Osteoblast (primary cell): Measurements from ENCODE around the gene CFAP251. TPM values are rescaled to one million over a fixed set of nuclear protein-coding genes. Genes with fewer than 3 reads are reported as not detected.

Source experiments
- DNase-seq: peaks from one replicate; pipeline ENCODE4 v3.0.0; 2011; ENCODE audit warnings: low spot score, mixed read lengths; ENCODE audit not compliant: insufficient read length; ENCODE audit errors: missing footprints
- H2AFZ ChIP-seq: 2 replicates; pipeline ENCODE4 v1.6.0; 2011; ENCODE audit warnings: mild to moderate bottlenecking, low read length
- H3K27ac ChIP-seq: 2 replicates; pipeline ENCODE4 v1.5.1; 2011; ENCODE audit warnings: mild to moderate bottlenecking, low read depth, low read length, moderate library complexity
- H3K27me3 ChIP-seq: 2 replicates; pipeline ENCODE4 v1.6.0; 2012; ENCODE audit warnings: mild to moderate bottlenecking, control low read depth, inconsistent platforms, low read length, moderate library complexity; ENCODE audit not compliant: insufficient read depth
- H3K36me3 ChIP-seq: 2 replicates; pipeline ENCODE4 v1.5.1; 2011; ENCODE audit warnings: mild to moderate bottlenecking, low read length, control low read depth, moderate library complexity; ENCODE audit not compliant: insufficient read depth
- H3K4me1 ChIP-seq: 2 replicates; pipeline ENCODE4 v1.5.1; 2011; ENCODE audit warnings: mild to moderate bottlenecking, low read length, control low read depth, moderate library complexity; ENCODE audit not compliant: insufficient read depth
- H3K4me2 ChIP-seq: 2 replicates; pipeline ENCODE4 v1.6.0; 2011; ENCODE audit warnings: mild to moderate bottlenecking, low read length; ENCODE audit not compliant: insufficient read depth
- H3K4me3 ChIP-seq: fragments of 200-600 bp; sonication (generic); 3 replicates; pipeline ENCODE4 v1.5.1; 2012; ENCODE audit warnings: mild to moderate bottlenecking, low read length, inconsistent platforms; ENCODE audit not compliant: insufficient read depth
- H3K79me2 ChIP-seq: 2 replicates; pipeline ENCODE4 v1.6.0; 2012; ENCODE audit warnings: mild to moderate bottlenecking, low read length, control low read depth, inconsistent platforms; ENCODE audit not compliant: insufficient read depth
- H3K9me3 ChIP-seq: 2 replicates; pipeline ENCODE4 v1.5.1; 2011; ENCODE audit warnings: low read depth, low read length, control low read depth
- H4K20me1 ChIP-seq: 2 replicates; pipeline ENCODE4 v1.6.0; 2012; ENCODE audit warnings: mild to moderate bottlenecking, low read length, control low read depth; ENCODE audit not compliant: insufficient read depth
- total RNA-seq: library from RNA; depleted of rRNA; stranded (reverse); fragments of >200 nt; gene quantifications from 2 replicates; pipeline ENCODE4 v1.2.3, GENCODE V29; 2012
- TF ChIP-seq, protein P1 (sequence below): IDR thresholded peaks from 2 replicates; pipeline ENCODE4 v1.5.1; 2011; ENCODE audit warnings: mild to moderate bottlenecking, low read depth, low read length, moderate library complexity; ENCODE audit errors: extremely low read depth

The CFAP251 gene
- total RNA-seq, 1 donor: 4.3 TPM

DNA sequence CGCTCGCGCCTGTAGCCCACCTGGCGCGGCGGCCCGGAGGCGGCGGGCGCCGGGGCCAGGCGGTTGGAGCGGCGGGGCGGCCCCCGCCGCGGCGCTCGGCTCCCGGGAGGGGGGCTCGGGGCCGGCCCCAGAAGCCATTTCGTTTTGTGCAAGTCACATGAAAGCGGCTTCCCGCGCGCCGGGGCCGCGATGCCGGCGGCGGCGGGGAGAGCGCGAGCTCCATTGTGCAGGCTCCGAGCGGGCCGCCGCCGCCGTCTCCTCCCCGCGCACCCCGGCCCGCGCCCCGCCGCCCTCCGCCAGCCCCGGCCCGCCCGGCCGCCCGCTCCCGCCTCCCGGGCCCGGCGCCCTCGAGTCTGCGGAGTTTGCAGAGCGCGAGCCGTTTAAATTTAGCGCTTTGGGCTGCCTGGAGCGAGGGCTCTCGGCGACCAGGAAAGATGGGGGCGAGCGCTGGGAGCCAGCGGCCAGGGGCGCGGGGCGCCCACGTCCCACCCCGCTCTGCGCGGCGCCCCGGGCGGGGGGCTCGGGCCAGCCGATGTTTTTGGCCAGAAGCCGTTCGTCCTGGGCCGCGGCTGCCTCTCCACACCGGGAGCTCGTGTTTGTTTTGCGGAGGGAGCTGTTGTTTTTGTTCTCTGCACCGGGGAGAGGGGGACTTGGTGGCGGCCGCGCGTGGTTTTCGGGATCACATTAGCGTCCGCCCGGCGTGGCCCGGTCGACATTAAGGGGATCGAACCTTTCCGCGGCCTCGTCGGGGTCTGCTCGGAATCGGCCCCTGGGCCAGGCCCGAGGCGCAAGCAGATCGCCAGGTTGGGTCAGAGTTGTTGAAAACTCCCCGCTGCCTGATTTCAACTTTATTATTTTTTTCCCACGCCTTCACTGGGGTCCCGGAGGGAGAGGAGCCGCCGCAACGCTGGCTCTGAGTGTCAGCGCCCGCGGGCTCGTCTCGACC, 104.3 kb downstream of the CFAP251 start:
- no peaks in the 10 kb centered on the region for H3K36me3 ChIP-seq
- H3K27ac ChIP-seq: peak overlapping the region; percentile 76
- no peaks in the 10 kb centered on the region for H3K27me3 ChIP-seq
- peak overlapping the region; percentile 90 for H2AFZ ChIP-seq
- peaks cover 18% of the 10 kb centered on the region for H3K4me1 ChIP-seq
- H3K4me3 ChIP-seq: peak overlapping the region; percentile 82
- H3K9me3 ChIP-seq: no peaks in the 10 kb centered on the region
- peak; percentile 95 for DNase-seq
- TF ChIP-seq, protein P1, sequence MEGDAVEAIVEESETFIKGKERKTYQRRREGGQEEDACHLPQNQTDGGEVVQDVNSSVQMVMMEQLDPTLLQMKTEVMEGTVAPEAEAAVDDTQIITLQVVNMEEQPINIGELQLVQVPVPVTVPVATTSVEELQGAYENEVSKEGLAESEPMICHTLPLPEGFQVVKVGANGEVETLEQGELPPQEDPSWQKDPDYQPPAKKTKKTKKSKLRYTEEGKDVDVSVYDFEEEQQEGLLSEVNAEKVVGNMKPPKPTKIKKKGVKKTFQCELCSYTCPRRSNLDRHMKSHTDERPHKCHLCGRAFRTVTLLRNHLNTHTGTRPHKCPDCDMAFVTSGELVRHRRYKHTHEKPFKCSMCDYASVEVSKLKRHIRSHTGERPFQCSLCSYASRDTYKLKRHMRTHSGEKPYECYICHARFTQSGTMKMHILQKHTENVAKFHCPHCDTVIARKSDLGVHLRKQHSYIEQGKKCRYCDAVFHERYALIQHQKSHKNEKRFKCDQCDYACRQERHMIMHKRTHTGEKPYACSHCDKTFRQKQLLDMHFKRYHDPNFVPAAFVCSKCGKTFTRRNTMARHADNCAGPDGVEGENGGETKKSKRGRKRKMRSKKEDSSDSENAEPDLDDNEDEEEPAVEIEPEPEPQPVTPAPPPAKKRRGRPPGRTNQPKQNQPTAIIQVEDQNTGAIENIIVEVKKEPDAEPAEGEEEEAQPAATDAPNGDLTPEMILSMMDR: no peak
- peaks cover 44% of the 10 kb centered on the region for H3K79me2 ChIP-seq
- peak overlapping the region; percentile 93 for H3K4me2 ChIP-seq
- H4K20me1 ChIP-seq: no peaks in the 10 kb centered on the region

DNA sequence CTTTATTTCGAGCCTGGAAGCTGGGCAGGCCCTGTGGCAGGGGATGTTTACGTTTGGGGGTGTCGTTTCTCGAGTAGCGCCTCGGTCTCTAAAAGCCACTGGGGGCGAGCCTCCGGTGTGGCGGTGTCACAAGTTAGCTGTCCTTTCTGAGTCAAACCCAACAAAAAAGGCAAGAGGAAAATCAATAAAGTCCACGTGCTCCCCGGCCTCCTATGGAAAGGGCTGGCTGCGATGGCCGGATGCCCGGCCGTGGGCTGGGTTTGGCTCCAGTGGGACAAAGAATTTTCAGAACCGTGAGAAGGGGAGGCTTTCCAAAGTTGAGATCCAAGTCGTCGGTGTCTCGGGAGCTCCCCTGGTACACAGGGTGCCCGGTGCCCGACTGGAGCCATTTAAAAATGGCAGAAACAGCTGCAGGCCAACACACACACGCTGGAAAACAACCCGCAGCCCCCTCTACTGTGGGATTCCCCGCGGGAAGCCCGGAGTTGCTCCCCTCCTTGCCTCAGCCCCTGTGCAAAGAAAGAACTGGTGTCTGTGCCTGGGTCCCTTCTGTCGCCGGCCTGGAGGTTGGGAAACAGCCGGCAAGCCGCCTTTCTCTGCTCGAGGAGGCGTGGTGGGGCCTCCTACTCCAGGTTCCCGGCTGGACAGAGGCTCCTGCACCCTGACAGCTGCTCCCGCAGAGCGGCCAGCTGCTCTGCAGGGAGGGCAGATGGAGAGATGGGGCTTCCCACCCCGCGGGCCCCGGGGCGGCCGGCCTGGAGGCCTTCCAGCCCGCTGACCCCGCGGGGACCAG, 105.1 kb downstream of the CFAP251 start:
- Histone ChIP-seq H3K27ac (peak overlapping the region; percentile 76), H3K36me3 (no peaks in the 10 kb centered on the region), H3K27me3 (no peaks in the 10 kb centered on the region), H3K4me3 (peak overlapping the region; percentile 82), H3K9me3 (no peaks in the 10 kb centered on the region), H3K4me1 (peaks cover 23% of the 10 kb centered on the region), H2AFZ (peak overlapping the region; percentile 90), H3K4me2 (peak overlapping the region; percentile 93), H3K79me2 (peaks cover 52% of the 10 kb centered on the region), H4K20me1 (no peaks in the 10 kb centered on the region)
- peak; percentile 99 for DNase-seq
- TF ChIP-seq, protein P1: no peak

GRCh38 chr12:122024132-122024785, 105.9 kb downstream of the CFAP251 start:
- DNase-seq: peak; percentile 61

More at GRCh38 chr12:122024132-122024785, 105.9 kb downstream of the CFAP251 start:
- H3K4me2 ChIP-seq: peak overlapping the region; percentile 93
- peaks cover 60% of the 10 kb centered on the region for H3K79me2 ChIP-seq
- no peaks in the 10 kb centered on the region for H3K9me3 ChIP-seq
- H3K36me3 ChIP-seq: no peaks in the 10 kb centered on the region
- peak overlapping the region; percentile 76 for H3K27ac ChIP-seq
- H2AFZ ChIP-seq: peak overlapping the region; percentile 90
- TF ChIP-seq, protein P1: no peak
- peaks cover 5% of the 10 kb centered on the region for H4K20me1 ChIP-seq
- peaks cover 28% of the 10 kb centered on the region for H3K4me1 ChIP-seq
- no peaks in the 10 kb centered on the region for H3K27me3 ChIP-seq
- H3K4me3 ChIP-seq: peak overlapping the region; percentile 82
